DMS153 treated with DMSO at 0.1 percent for 48 hours (cell line): ENCODE data around the gene SH3PXD2B.
"Not testable (repeated sequence)": the region's sequence is repeated elsewhere in the genome, so short reads cannot be mapped to it uniquely, and the experiment has no call there.

Experiments
- DNase-seq: peaks from one replicate; lab custom pipeline; 2025; ENCODE audit not compliant: unreplicated experiment; lab: John Stamatoyannopoulos, UW

Gene SH3PXD2B

DNA sequence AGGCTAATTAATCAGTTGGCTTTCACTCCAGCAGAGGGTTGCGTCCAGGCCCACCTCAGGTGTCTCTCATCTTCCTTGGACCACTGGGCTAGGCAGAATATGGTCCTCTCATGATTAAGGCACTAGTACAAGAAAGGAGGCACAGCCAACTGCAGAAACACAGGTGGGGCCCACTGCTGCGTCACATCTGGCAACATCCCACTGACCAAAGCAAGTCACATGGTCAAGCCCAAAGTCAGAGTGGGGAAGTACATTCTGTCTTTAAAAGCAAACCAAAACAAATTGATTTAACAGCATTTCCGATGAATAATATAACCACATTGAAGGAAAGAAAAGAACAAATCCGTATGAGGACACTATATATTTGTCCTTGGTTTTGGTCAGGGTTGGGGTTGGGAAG is 142.7 kb downstream of the SH3PXD2B start:
- DNase-seq = no peak

GRCh38 chr5:172311026-172311425 is 143.3 kb downstream of the SH3PXD2B start:
- no peak for DNase-seq

GRCh38 chr5:172305380-172305779 is 148.9 kb downstream of the SH3PXD2B start:
- DNase-seq = no peak

- no peak for DNase-seq
Measured at GRCh38 chr5:172303572-172304335, 150.6 kb downstream of the SH3PXD2B start.

- no peak for DNase-seq
Measured at GRCh38 chr5:172303162-172303561, 151.2 kb downstream of the SH3PXD2B start.

DNA sequence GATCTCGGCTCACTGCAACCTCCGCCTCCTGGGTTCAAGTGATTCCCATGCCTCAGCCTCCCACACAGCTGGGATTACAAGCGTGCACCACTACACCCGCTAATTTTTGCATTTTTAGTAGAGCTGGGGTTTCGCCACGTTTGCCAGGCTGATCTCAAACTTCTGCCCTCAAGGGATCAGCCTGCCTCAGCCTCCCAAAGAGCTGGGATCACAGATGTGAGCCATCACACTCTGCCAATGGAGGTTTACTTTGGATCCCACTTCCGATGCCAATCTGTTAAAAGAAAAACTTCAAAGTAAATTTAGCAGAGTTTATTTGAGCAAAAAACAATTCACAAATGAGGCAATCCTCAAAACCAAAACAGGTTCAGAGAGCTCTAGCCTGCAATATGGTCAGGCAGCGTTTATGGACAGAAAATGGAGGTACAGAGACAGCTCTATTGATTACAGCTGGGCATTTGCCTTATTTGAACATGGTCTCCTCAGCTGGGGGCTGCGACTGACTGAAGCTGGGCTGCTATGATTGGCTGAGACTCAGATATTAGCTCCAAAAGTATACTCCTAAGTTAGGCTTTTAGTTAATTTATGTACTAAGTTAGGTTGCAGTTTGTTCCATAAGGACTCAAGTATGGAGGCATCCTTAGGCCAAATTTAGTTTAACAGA is 152.1 kb downstream of the SH3PXD2B start:
- DNase-seq = no peak

GRCh38 chr5:172299916-172300439 is 154.3 kb downstream of the SH3PXD2B start:
- no peak for DNase-seq

GRCh38 chr5:172294831-172295230 is 159.5 kb downstream of the SH3PXD2B start:
- no peak for DNase-seq

- no peak for DNase-seq
Measured at GRCh38 chr5:172293745-172294342, 160.5 kb downstream of the SH3PXD2B start.

GRCh38 chr5:172293054-172293744 is 161.1 kb downstream of the SH3PXD2B start:
- no peak for DNase-seq

- not testable (repeated sequence) for DNase-seq
Measured at GRCh38 chr5:172291837-172292236, 162.5 kb downstream of the SH3PXD2B start.

- DNase-seq = no peak
Measured at GRCh38 chr5:172288465-172288864, 165.9 kb downstream of the SH3PXD2B start.

DNA sequence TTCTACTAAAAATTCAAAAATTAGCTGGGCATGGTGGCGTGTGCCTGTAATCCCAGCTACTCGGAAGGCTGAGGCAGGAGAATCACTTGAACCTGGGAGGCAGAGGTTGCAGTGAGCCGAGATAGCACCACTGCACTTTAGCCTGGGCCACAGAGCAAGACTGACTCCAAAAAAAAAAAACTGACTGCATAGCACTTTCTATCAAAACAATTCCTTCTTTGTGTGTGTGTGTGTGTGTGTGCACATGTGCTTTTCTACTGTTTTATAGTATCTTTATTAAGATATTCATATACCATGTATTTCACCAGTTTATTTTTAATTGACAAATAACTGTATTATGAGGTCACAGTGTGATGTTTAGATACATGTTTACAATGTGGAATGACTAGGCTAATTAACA is 167.2 kb downstream of the SH3PXD2B start:
- not testable (repeated sequence) for DNase-seq

- no peak for DNase-seq
Measured at GRCh38 chr5:172285226-172286143, 168.8 kb downstream of the SH3PXD2B start.

GRCh38 chr5:172284611-172284980 is 169.7 kb downstream of the SH3PXD2B start:
- no peak for DNase-seq

GRCh38 chr5:172283862-172284610 is 170.3 kb downstream of the SH3PXD2B start:
- DNase-seq = no peak

DNA sequence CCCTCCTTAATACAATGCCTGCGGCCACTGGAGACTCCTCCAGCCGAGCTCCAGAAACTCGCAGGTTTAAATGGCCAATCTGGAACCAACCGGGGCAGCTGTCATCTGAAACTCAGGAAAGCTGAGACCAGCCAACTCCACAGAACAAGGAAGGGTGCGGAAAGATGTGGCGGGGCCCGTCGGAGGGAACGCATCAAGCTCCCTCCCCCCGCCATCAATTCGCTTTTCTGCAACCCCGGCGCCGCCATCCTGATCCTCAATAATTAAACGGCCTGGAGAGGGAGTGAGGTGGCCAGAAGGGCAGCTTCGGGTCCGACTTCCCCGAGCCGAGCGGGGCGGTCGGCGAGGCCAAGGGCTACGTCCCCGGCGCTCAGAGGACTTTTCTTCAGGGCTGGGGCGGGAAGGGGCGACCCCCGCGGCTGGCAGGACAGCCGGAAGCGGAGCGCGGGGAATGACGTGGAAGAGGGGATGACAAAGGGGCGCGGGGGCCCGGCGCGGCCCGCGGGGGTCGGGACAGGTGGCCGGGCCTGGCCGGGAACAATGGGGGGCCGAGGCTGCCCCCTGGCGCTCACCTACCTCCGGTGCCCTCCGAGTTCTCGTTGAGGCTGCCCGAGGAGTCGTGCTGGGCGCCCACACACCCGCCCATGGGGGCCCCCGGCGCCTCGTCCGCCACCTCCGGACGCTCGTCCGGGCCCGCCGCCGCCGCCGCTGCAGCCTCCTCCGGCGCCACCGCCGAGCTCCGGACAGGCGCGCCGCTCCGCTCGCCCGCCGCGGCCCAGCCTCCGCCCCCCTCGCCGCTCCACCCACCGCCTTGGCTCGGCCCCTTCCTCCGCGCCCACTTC is 171.1 kb downstream of the SH3PXD2B start, which contains the start of gene UBTD2:
TSS of gene UBTD2 (minus strand) at position 745 of the 842 bp plus-strand sequence. CDS start at position 646, 99 bp downstream.
- no peak for DNase-seq

DNA sequence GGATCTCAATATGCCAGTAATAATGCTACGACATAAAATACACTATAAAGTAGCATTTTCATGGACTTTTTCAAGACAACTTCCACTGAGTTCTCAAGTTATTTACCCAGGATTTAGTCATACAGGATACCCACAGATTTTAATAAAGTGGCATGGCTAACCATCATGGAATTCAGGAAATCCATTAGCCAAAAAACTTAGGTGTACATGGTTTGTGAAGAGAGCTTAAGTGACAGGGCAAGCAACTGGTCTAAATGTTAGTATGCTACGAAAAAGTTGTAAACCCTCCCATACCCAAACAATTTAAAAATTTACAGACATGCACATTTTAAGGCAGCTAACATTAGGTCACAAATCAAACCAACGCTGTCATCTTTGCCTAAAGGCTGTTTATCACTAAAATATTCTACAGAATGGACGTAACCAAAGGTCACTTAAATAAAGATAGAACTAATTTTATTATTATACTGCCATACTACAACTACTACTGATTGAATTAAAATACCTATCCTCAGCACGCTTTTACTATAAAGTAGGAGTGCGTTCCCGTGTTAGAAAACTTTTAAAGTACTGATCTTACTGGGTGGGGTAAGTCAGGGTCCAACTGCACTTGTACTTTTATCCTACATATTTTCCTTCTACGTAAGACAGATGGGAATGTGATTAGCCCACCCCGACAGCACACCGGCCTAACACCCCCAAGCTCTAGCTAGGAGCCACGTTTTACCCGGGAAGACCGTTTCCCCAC is 171.9 kb downstream of the SH3PXD2B start:
- DNase-seq = no peak
